HCT116 (cell line): ENCODE results near the gene LCMT1.
"Not testable (repeated sequence)": the region's sequence is repeated elsewhere in the genome, so short reads cannot be mapped to it uniquely, and the experiment has no call there.

Source experiments
- POLR2A ChIP-seq: IDR thresholded peaks from 2 replicates; pipeline ENCODE4 v1.7.0; 2011; ENCODE audit warnings: borderline replicate concordance; ENCODE audit not compliant: insufficient read depth, insufficient read length; ENCODE audit errors: extremely low read depth
- RAD21 ChIP-seq: IDR thresholded peaks from 2 replicates; pipeline ENCODE4 v1.6.1; 2012; ENCODE audit warnings: low read depth, mild to moderate bottlenecking
- YY1 ChIP-seq: IDR thresholded peaks from 2 replicates; pipeline ENCODE4 v1.6.1; 2011; ENCODE audit warnings: low read length, low read depth, moderate library complexity, mild to moderate bottlenecking; ENCODE audit not compliant: insufficient replicate concordance; ENCODE audit errors: extremely low read depth
- TF ChIP-seq, protein P1 (sequence below), 3 experiments: fragments of 200-600 bp in 1 of 3; sonication (generic) in 1 of 3; IDR thresholded peaks in 2 of 3; conservative IDR thresholded peaks in 1 of 3; 2 replicates each; pipeline ENCODE4 v1.5.1; 2012 to 2017; ENCODE audit warnings: low read depth in 2 of 3, low read length in 2 of 3, antibody characterized with exemption in 1 of 3, borderline replicate concordance in 1 of 3, control low read depth in 1 of 3, mild to moderate bottlenecking in 1 of 3, mixed read lengths in 1 of 3, mixed run types in 1 of 3, moderate library complexity in 1 of 3; ENCODE audit not compliant: insufficient read depth in 1 of 3

DNA sequence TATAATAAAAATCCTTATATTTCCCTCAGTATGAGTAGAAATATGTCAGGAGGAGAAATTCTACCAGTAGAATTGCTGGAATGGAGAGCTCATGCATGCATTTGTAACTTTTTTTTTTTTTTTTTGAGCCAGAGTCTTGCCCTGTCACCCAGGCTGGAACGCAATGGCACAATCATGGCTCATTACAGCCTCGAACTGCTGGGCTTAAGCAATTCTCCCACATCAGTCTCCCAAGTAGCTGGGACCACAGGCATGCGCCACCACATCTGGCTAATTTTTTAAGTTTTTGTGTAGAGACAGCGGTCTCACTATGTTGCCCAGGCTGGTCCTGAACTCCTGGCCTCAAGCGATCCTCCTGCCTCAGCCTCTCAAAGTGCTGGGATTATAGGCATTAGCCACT, 21.2 kb downstream of the LCMT1 start:
- TF ChIP-seq, protein P1, sequence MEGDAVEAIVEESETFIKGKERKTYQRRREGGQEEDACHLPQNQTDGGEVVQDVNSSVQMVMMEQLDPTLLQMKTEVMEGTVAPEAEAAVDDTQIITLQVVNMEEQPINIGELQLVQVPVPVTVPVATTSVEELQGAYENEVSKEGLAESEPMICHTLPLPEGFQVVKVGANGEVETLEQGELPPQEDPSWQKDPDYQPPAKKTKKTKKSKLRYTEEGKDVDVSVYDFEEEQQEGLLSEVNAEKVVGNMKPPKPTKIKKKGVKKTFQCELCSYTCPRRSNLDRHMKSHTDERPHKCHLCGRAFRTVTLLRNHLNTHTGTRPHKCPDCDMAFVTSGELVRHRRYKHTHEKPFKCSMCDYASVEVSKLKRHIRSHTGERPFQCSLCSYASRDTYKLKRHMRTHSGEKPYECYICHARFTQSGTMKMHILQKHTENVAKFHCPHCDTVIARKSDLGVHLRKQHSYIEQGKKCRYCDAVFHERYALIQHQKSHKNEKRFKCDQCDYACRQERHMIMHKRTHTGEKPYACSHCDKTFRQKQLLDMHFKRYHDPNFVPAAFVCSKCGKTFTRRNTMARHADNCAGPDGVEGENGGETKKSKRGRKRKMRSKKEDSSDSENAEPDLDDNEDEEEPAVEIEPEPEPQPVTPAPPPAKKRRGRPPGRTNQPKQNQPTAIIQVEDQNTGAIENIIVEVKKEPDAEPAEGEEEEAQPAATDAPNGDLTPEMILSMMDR (IDR thresholded peaks at IDR 0.05 in 2 of 3, conservative IDR thresholded peaks at IDR 0.05 in 1 of 3; ENCODE audit: borderline replicate concordance in 1 of 3, insufficient read depth in 1 of 3, low read depth in 2 of 3, low read length in 2 of 3): not testable (repeated sequence)
- not testable (repeated sequence) for TF ChIP-seq RAD21, YY1, POLR2A
